ENCODE measurements around the gene SNRNP48.

Gene SNRNP48

DNA sequence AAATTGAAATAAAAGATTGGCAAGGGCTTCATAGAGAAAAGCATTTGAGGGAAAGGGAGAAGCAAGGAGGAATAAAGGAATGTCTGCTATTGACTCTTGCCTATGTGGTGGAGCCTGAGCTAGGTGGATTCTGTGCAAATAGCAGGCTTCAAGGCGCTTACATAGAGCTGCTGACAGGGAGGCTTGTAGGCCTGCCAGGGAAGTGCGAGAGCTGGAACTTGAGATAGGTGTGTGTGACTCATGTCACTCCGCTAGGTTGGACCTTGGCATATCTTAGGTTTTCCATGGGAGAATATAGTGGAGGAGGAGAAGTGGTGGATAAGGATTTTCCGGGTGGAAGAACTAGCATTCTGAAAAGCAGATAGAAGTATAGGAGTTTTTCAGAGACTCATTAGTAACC is 14.0 kb downstream of the SNRNP48 start:
- DNase-seq = no peak

- DNase-seq = no peak
Observed at GRCh38 chr6:7604506-7604905, 14.5 kb downstream of the SNRNP48 start.

DNA sequence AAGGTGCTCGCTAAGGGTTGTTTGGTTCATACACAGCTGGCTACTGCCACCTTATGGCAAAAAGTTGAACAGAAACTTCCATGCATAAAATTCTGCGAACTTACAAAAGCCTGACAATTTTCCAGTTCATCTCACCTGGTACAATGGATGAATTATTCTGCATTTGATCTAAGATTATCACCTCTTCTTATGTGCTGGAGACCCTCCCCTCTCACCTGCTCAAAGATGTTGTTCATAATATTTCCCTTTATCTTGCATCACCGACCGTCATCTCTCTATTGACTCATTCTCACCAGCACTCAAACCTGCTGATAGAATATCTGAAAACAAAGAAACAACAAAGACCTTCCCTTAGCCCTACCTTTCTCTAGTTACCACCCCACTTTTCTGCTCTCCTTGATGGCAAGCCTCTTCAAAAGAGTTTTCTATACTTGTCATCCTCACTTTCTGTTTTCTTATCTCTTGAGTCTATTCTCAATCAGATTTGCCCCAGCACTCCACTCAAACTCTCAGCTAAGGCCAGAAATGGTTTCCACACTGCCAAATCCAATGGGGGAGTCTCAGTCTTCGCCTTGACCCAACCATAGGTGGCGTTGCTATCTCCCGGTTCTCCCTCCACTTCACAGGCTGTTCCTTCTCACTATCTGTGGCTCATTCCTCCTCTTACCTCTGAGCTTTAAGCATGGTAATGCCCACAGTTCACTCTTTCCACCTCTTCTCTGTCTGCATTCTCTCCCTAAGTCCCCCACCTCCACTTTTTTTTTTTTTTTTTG is 25.8 kb downstream of the SNRNP48 start:
- DNase-seq = no peak

DNA sequence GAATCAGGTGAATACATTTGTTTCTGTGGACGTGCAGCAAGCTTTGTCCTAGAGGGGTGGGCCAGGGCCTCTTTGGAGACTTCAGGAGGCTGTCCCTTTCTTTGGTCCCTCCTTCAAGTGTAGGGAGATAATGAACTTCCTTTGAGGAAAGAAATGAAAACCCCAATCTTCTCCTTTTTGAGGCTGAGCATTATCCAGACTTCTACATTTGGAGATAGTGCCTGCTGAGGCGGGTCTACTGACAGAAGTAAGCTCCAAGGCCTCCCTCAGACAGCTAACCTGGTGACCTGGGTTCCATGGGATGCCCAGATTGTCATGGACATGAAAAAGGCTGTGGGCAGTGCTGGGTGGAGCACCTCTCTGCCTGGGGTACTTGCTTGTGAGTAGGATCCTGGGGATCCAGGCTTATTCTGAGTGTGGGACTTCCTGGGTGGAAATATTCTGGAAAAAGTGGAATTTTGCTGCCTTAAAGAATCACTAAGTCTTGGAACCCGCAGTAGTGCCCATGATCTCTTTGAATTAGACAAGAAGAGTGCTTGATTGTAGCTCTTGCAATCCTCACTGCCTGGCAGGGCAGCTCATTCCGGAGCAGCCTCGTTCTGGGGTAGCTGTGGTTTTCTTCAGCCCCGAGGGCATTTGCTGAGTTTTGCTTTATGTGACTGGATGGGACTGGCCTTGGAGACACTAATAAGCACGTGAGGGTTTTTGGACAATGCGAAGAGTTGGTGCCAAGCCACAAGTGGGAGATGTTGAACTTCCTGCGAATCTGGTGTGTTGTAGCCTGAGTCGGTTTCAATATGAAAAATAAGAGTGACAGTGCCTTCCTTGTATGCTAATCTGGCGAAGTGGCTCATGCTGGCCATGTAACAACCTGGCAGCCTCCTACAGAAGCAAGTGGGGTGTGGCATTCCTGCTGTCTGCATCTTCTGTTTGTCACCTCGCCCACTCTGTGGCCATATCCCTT is 28.1 kb downstream of the SNRNP48 start:
- no peak for DNase-seq

DNA sequence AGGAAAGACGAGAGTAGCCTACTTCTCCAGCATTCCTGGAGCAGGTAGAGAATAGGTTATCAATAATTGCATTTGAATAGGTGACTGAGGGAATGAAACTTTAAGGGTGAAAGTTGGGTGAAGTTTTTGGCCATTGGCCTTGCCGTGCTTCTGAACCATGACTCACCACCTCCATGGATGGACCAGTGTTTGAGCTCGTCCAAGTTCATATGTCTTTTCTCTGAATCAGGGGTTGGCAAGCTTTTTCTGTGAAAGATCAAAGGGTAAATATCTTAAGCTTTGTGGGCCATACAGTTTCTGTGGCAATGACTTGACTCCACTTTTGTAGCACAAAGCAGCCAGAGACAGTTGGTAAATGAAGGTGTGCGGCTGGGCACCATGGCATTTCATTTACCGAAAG is 31.8 kb downstream of the SNRNP48 start:
- no peak for DNase-seq

- no peak for DNase-seq
Observed at GRCh38 chr6:7624796-7625710, 35.1 kb downstream of the SNRNP48 start.

DNA sequence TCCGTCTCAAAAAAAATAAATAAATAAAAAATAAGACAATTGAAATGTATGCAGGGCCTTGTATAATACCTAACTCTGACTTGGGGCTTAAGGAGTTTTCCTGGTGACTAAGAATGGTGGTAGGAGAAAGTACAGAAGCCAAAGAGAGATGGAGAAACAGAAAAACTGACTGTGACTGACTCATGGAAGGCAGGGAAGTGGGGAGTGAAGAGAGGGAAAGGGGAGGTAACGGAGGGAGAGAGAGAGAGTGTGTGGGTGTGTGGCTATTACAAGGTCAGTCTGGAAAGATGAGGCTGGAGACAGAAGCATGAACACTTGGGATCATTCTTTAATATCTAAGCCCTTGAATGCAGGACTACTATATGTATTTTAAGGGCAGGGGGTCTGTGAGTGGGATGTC is 38.5 kb downstream of the SNRNP48 start:
- DNase-seq = no peak

DNA sequence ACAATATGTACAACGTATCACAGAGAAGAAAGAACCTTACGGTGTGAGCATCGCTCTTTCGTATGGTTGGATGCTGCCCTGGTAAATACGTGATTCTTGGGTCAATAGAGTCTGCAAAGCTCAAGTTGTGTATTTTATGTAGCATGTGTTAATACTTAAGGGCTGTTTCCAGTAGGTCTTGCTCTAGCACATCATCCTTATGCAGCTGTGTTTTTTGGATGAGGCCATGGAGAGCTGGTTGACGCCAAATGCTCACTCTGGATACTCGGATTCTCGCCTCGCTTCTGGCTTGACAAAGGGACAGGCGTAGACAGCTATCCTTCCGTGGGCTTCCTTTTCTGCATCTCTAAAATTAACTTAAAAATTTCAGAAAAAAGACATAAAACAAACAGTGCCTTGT is 38.9 kb downstream of the SNRNP48 start:
- no peak for DNase-seq

DNA sequence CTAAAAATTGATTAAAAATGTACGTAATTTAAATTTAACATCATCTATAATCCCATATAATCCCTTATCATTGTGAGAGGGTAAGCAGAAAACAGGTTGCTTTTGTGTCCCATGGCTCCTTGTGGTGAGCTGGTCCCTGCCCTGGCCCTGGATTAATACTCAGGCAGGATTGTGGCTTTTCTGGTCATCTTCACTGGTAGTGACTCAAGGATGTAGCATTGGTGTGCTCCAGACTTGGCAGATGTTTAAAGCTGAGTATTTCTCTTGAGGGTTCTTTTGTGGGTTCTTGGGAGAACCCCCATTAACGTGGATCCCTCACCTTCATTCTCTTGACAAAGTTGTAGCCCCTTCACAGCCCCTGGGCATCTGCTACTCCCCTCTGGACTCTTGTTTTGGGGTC is 39.3 kb downstream of the SNRNP48 start:
- no peak for DNase-seq

DNA sequence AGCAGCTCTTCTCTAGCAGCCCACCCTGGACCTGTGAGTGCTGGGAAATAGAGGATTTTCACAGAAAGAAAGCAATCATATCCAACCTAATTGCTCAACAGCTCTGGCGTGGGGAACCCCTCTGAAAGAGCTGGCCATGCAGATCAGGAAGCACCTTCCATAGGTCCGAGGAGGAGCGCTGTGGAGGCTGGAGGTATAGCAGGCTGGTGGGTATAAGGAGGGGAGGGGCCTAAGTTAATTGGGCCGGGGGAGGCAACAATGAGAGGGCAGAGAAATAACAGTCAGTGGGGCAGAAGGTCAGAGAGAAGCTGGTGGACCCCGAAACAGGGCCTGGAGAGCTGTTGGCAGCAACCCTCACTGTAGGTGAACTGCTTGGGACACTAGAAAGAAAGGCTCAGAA is 40.8 kb downstream of the SNRNP48 start:
- DNase-seq = no peak

DNA sequence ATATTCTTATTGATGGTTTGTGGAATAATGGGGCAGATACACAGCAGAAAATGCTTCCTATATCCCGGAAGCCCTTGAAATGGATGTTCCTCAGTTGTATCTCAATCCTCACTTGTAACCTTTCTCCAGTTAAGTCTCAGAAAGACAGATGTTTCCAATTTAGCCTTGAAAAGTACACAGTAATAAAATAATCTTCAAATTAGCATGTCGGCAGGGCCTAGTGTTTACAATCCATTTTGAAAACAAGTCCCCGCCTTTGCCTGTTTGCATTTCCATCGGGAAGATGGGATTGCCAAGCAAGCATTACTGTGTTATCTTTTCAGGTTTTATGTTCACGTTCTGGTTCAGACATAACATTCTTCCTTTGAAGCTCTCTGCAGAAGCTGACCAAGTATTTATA is 41.5 kb downstream of the SNRNP48 start:
- no peak for DNase-seq

GRCh38 chr6:7632501-7633290 is 42.7 kb downstream of the SNRNP48 start:
- DNase-seq = no peak

DNA sequence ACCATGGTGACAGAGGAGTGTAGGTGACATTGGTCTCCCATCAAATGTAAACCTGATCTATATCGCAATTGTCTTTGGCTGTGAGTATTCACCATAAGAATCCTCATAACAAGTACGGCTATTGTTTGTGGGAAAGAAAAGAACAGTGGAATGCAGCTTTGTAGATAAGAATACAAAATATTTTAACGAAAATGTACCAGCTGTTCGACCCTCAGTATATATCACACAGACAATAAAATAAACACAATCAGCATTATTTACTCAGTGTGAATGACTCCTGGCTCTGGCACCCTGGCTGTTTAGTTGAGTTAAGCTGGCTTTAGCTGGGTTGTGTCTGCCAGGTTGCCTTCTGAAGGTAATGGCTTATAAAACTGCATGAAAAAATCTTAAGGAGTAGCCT is 43.4 kb downstream of the SNRNP48 start:
- DNase-seq = no peak

- no peak for DNase-seq
Observed at GRCh38 chr6:7636151-7636550, 46.2 kb downstream of the SNRNP48 start.

DNA sequence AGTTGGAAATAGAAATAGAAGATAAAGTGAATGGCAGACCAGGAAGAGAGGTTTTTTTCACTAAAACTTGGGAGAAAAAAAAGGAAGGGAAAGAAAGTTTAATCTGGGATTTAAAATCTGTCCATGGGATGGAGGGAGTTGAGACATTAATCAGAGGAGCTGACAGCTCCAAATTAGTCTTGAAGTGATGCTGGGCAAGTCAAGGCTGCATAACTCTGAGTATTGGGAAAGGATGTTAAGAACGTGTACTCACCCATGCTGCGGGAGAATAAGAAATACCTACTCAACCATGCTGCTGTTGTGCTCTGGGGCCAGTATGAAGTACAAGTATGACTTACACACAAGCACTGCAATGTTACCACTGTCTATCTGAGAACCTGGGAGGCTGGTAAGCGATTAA is 47.5 kb downstream of the SNRNP48 start:
- no peak for DNase-seq

- no peak for DNase-seq
Observed at GRCh38 chr6:7639427-7639826, 49.4 kb downstream of the SNRNP48 start.

DNA sequence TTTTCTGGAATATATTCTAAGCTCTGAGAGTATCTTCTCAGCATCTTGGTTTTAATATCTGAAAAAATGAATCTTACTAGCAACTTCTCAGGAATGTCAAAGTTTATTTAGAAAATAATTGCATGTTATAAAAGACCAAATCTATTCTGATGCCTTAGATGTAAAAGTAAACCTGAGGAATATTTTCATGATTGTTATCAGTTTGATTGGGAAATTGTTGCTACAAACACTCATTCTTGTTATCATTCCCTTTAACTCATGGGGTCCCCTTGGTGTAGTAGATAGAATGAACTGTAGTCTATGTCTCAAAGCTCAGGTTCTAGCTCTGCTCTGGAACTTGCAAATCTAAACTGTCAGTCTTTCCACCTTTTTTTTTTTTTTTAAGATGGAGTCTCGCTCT is 50.0 kb downstream of the SNRNP48 start:
- DNase-seq = no peak

DNA sequence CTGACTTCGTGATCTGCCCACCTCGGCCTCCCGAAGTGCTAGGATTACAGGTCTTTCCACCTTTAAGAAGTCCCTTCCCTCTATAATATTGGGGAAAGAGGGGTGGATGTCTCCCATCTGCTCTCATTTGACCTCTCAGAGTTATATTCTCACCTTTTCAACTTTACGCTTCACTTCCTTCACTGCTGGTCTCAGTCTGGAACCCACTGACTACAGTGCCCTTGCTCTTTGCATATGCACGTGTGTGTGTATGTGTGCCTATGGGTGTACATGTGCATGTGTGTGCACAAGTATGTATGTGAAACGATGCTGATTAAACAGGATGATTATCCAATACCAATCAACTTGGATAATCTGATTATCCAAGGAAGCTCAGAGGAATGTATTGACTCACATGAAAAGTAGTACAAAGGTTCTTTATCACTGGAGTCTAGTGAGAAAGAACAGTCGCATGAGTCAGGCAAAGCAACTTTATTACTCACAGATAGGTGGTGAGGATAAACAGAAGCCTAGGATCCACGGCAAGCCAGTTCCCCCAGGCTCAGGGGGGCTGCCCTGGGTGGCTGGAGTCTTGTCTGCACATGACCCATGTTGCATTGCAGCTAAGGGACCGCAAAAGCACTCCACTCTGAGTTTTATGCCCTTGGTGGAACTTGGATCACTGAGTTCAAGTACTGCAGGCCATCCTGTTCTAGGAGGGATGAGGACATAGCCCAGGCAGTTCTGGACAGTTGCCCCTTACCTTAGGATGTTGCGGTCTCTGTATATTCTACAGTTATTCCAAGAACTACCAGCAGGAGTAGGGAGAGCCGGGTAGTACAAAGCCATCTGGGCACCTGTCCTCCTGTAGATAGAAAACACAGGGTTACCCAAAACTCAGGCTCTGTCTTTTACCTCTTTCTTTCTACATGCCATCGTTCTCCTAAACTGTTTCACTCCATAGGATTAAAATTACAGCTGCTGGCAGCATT is 50.9 kb downstream of the SNRNP48 start:
- no peak for DNase-seq

- no peak for DNase-seq
Observed at GRCh38 chr6:7642791-7643190, 52.8 kb downstream of the SNRNP48 start.

GRCh38 chr6:7644417-7644816 is 54.4 kb downstream of the SNRNP48 start:
- DNase-seq = no peak

- DNase-seq = no peak
Observed at GRCh38 chr6:7646394-7646793, 56.4 kb downstream of the SNRNP48 start.

Data from stimulated activated CD4-positive, alpha-beta T cell treated with anti-CD3 and anti-CD28 coated beads, Interleukin-4, amount 100 ng/mL, for 1 hour (primary cell).